Tibial artery (tissue), 4 donors: ENCODE measurements around the gene BAIAP2.
A peak's percentile ranks its signal among the peaks of the same experiment; 100 is the strongest.

Experiments used
- DNase-seq, 2 donors: peaks; one replicate each; pipeline ENCODE4 v3.0.0-alpha.2; 2019
- H3K27ac ChIP-seq, 2 donors: fragments of 200-600 bp; sonication (generic) in 1 of 2; 1 replicate in 1 of 2; 2 replicates in 1 of 2; pipeline ENCODE4 v1.5.1; 2018 to 2019; ENCODE audit warnings: mild to moderate bottlenecking in 1 of 2
- H3K27me3 ChIP-seq, 2 donors: fragments of 200-600 bp; sonication (generic) in 1 of 2; one replicate each; pipeline versions ENCODE4 v1.5.1 to v1.6.0; 2016 to 2019
- H3K36me3 ChIP-seq, 3 donors: fragments of 200-600 bp; sonication (generic) in 2 of 3; one replicate each; pipeline ENCODE4 v1.5.1; 2016 to 2019; ENCODE audit warnings: mild to moderate bottlenecking in 2 of 3
- H3K4me1 ChIP-seq, 4 donors: fragments of 200-600 bp; sonication (generic) in 2 of 4; 1 replicate in 3 of 4; 2 replicates in 1 of 4; pipeline ENCODE4 v1.5.1; 2016 to 2019
- H3K4me3 ChIP-seq, 2 donors: fragments of 200-600 bp; sonication (generic) in 1 of 2; 1 replicate in 1 of 2; 2 replicates in 1 of 2; pipeline ENCODE4 v1.5.1; 2018 to 2019; ENCODE audit warnings: mild to moderate bottlenecking in 2 of 2
- H3K9me3 ChIP-seq, 3 donors: fragments of 200-600 bp; sonication (generic) in 1 of 3; one replicate each; pipeline ENCODE4 v1.5.1; 2016 to 2019
- CTCF ChIP-seq, 2 experiments: fragments of 200-600 bp in 1 of 2; fragments of 450-650 bp in 1 of 2; IDR thresholded peaks; one replicate each; pipeline ENCODE4 v1.5.1; 2017 to 2019; ENCODE audit warnings: antibody characterized with exemption in 2 of 2, mild to moderate bottlenecking in 1 of 2, moderate library complexity in 1 of 2
- intact Hi-C: fragments of 100-400 bp; cut with DNase I; formaldehyde crosslinking; loops from one replicate; pipeline ENCODE4 v1.15.0; 2023; ENCODE audit warnings: low total_unique reads

The BAIAP2 gene

GRCh38 chr17:81049372-81049911 lies 14.5 kb downstream of the BAIAP2 start:
- no peak for TF ChIP-seq CTCF (IDR thresholded peaks at IDR 0.05)
- intact Hi-C loops, result no loop called here
- DNase-seq, result no peak
- Histone ChIP-seq H3K9me3 (no peaks in the 10 kb centered on the region), H3K4me1 (peaks cover 0 to 63% (median 15%) of the 10 kb centered on the region in 4 donors), H3K4me3 (no peak overlapping the region), H3K36me3 (no peaks in the 10 kb centered on the region), H3K27me3 (peaks cover 0 to 51% of the 10 kb centered on the region in 2 donors), H3K27ac (no peak overlapping the region)

- Histone ChIP-seq H3K36me3 (no peaks in the 10 kb centered on the region), H3K4me1 (peaks cover 0 to 56% (median 10%) of the 10 kb centered on the region in 4 donors), H3K27ac (no peak overlapping the region), H3K4me3 (no peak overlapping the region), H3K9me3 (no peaks in the 10 kb centered on the region), H3K27me3 (peaks cover 0 to 49% of the 10 kb centered on the region in 2 donors)
- no peak for TF ChIP-seq CTCF (IDR thresholded peaks at IDR 0.05)
- DNase-seq, result peak in 1 of 2 donors; percentile 68
- intact Hi-C loops, result no loop called here
Measured at GRCh38 chr17:81049973-81050551, 15.1 kb downstream of the BAIAP2 start.

GRCh38 chr17:81050645-81051625 lies 16.0 kb downstream of the BAIAP2 start:
- Histone ChIP-seq H3K27ac (no peak overlapping the region), H3K4me1 (peaks cover 0 to 48% (median 4%) of the 10 kb centered on the region in 4 donors), H3K27me3 (peaks cover 0 to 42% of the 10 kb centered on the region in 2 donors), H3K9me3 (no peaks in the 10 kb centered on the region), H3K4me3 (no peak overlapping the region), H3K36me3 (no peaks in the 10 kb centered on the region)
- no peak for DNase-seq
- intact Hi-C loops, result no loop called here
- no peak for TF ChIP-seq CTCF (IDR thresholded peaks at IDR 0.05)

GRCh38 chr17:81052199-81052997 lies 17.4 kb downstream of the BAIAP2 start:
- no peaks in the 10 kb centered on the region for H3K9me3 ChIP-seq
- peaks cover 0 to 33% (median 4%) of the 10 kb centered on the region in 4 donors for H3K4me1 ChIP-seq
- TF ChIP-seq CTCF (IDR thresholded peaks at IDR 0.05), result no peak
- no peaks in the 10 kb centered on the region for H3K36me3 ChIP-seq
- H3K27ac ChIP-seq, result no peak overlapping the region
- H3K4me3 ChIP-seq, result no peak overlapping the region
- H3K27me3 ChIP-seq, result peaks cover 0 to 27% of the 10 kb centered on the region in 2 donors
- DNase-seq, result no peak
- intact Hi-C loops, result no loop called here
